ENCODE measurements around the gene ICAM2. TPM values are rescaled to one million over a fixed set of nuclear protein-coding genes. Genes with fewer than 3 reads are reported as not detected.
A peak's percentile ranks its signal among the peaks of the same experiment; 100 is the strongest.

ICAM2 gene
- total RNA-seq, 1 experiment from 2014 or later, result 0.33 TPM

DNA sequence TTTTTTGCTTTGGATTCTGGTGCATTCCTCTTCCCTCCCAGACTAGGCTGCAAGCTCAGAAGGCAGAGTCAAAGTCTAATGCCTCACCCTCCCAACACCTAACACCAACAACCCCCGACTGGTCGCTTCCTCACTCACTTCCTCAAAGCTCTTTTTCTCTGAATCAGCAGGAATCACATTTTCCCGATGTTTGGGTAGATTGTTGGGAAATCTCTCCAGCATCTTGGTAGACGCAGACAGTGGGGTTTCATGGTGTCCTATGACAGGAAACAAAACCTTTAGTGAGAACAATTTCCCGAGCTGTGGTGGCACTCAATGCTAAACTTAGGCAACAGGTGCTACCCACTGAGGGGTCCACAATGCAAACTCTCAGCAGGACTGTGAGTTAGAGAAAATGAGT lies 39.9 kb upstream of the ICAM2 start:
- no peak overlapping the region for H3K4me3 Mint-ChIP-seq
- no peaks in the 10 kb centered on the region for H3K27me3 Mint-ChIP-seq (ENCODE audit: low read depth)

More for the DNA sequence above, 39.9 kb upstream of the ICAM2 start:
- TF ChIP-seq CREB1 (CRISPR knock-in tag; IDR thresholded peaks at IDR 0.05) (no peak), KAT7 (CRISPR knock-in tag; IDR thresholded peaks at IDR 0.05; ENCODE audit: borderline replicate concordance) (no peak), TP53 (CRISPR knock-in tag; IDR thresholded peaks at IDR 0.05) (no peak), ZNF232 (CRISPR knock-in tag; IDR thresholded peaks at IDR 0.05) (no peak), ZNF138 (CRISPR knock-in tag; conservative IDR thresholded peaks at IDR 0.05) (no peak), RELA (CRISPR knock-in tag; IDR thresholded peaks at IDR 0.05; ENCODE audit: borderline replicate concordance) (no peak), RORB (CRISPR knock-in tag; IDR thresholded peaks at IDR 0.05) (no peak), NR3C1 (CRISPR knock-in tag; conservative IDR thresholded peaks at IDR 0.05; ENCODE audit: low read depth) (no peak), ETV6 (CRISPR knock-in tag; IDR thresholded peaks at IDR 0.05) (no peak), ESRRA (CRISPR knock-in tag; IDR thresholded peaks at IDR 0.05; ENCODE audit: borderline replicate concordance) (no peak), ZNF121 (CRISPR knock-in tag; IDR thresholded peaks at IDR 0.05) (no peak), FOXP1 (CRISPR knock-in tag; IDR thresholded peaks at IDR 0.05; ENCODE audit: borderline replicate concordance) (no peak)
- TF ChIP-seq, protein P1, sequence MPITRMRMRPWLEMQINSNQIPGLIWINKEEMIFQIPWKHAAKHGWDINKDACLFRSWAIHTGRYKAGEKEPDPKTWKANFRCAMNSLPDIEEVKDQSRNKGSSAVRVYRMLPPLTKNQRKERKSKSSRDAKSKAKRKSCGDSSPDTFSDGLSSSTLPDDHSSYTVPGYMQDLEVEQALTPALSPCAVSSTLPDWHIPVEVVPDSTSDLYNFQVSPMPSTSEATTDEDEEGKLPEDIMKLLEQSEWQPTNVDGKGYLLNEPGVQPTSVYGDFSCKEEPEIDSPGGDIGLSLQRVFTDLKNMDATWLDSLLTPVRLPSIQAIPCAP (CRISPR knock-in tag; IDR thresholded peaks at IDR 0.05), result no peak
- TF ChIP-seq, protein P2, sequence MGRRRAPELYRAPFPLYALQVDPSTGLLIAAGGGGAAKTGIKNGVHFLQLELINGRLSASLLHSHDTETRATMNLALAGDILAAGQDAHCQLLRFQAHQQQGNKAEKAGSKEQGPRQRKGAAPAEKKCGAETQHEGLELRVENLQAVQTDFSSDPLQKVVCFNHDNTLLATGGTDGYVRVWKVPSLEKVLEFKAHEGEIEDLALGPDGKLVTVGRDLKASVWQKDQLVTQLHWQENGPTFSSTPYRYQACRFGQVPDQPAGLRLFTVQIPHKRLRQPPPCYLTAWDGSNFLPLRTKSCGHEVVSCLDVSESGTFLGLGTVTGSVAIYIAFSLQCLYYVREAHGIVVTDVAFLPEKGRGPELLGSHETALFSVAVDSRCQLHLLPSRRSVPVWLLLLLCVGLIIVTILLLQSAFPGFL (CRISPR knock-in tag; IDR thresholded peaks at IDR 0.05; ENCODE audit: borderline replicate concordance), result no peak
- TF ChIP-seq, protein P3, sequence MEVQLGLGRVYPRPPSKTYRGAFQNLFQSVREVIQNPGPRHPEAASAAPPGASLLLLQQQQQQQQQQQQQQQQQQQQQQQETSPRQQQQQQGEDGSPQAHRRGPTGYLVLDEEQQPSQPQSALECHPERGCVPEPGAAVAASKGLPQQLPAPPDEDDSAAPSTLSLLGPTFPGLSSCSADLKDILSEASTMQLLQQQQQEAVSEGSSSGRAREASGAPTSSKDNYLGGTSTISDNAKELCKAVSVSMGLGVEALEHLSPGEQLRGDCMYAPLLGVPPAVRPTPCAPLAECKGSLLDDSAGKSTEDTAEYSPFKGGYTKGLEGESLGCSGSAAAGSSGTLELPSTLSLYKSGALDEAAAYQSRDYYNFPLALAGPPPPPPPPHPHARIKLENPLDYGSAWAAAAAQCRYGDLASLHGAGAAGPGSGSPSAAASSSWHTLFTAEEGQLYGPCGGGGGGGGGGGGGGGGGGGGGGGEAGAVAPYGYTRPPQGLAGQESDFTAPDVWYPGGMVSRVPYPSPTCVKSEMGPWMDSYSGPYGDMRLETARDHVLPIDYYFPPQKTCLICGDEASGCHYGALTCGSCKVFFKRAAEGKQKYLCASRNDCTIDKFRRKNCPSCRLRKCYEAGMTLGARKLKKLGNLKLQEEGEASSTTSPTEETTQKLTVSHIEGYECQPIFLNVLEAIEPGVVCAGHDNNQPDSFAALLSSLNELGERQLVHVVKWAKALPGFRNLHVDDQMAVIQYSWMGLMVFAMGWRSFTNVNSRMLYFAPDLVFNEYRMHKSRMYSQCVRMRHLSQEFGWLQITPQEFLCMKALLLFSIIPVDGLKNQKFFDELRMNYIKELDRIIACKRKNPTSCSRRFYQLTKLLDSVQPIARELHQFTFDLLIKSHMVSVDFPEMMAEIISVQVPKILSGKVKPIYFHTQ (CRISPR knock-in tag; IDR thresholded peaks at IDR 0.05), result no peak
- TF ChIP-seq, protein P4, sequence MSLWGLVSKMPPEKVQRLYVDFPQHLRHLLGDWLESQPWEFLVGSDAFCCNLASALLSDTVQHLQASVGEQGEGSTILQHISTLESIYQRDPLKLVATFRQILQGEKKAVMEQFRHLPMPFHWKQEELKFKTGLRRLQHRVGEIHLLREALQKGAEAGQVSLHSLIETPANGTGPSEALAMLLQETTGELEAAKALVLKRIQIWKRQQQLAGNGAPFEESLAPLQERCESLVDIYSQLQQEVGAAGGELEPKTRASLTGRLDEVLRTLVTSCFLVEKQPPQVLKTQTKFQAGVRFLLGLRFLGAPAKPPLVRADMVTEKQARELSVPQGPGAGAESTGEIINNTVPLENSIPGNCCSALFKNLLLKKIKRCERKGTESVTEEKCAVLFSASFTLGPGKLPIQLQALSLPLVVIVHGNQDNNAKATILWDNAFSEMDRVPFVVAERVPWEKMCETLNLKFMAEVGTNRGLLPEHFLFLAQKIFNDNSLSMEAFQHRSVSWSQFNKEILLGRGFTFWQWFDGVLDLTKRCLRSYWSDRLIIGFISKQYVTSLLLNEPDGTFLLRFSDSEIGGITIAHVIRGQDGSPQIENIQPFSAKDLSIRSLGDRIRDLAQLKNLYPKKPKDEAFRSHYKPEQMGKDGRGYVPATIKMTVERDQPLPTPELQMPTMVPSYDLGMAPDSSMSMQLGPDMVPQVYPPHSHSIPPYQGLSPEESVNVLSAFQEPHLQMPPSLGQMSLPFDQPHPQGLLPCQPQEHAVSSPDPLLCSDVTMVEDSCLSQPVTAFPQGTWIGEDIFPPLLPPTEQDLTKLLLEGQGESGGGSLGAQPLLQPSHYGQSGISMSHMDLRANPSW (CRISPR knock-in tag; conservative IDR thresholded peaks at IDR 0.05; ENCODE audit: low read depth), result no peak
- TF ChIP-seq, protein P5, sequence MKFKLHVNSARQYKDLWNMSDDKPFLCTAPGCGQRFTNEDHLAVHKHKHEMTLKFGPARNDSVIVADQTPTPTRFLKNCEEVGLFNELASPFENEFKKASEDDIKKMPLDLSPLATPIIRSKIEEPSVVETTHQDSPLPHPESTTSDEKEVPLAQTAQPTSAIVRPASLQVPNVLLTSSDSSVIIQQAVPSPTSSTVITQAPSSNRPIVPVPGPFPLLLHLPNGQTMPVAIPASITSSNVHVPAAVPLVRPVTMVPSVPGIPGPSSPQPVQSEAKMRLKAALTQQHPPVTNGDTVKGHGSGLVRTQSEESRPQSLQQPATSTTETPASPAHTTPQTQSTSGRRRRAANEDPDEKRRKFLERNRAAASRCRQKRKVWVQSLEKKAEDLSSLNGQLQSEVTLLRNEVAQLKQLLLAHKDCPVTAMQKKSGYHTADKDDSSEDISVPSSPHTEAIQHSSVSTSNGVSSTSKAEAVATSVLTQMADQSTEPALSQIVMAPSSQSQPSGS (CRISPR knock-in tag; IDR thresholded peaks at IDR 0.05; ENCODE audit: borderline replicate concordance, low read depth), result no peak
- TF ChIP-seq, protein P6, sequence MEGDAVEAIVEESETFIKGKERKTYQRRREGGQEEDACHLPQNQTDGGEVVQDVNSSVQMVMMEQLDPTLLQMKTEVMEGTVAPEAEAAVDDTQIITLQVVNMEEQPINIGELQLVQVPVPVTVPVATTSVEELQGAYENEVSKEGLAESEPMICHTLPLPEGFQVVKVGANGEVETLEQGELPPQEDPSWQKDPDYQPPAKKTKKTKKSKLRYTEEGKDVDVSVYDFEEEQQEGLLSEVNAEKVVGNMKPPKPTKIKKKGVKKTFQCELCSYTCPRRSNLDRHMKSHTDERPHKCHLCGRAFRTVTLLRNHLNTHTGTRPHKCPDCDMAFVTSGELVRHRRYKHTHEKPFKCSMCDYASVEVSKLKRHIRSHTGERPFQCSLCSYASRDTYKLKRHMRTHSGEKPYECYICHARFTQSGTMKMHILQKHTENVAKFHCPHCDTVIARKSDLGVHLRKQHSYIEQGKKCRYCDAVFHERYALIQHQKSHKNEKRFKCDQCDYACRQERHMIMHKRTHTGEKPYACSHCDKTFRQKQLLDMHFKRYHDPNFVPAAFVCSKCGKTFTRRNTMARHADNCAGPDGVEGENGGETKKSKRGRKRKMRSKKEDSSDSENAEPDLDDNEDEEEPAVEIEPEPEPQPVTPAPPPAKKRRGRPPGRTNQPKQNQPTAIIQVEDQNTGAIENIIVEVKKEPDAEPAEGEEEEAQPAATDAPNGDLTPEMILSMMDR (IDR thresholded peaks at IDR 0.05), result no peak
- TF ChIP-seq, protein P7, sequence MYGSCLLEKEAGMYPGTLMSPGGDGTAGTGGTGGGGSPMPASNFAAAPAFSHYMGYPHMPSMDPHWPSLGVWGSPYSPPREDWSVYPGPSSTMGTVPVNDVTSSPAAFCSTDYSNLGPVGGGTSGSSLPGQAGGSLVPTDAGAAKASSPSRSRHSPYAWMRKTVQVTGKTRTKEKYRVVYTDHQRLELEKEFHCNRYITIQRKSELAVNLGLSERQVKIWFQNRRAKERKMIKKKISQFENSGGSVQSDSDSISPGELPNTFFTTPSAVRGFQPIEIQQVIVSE (CRISPR knock-in tag; IDR thresholded peaks at IDR 0.05; ENCODE audit: borderline replicate concordance), result no peak
- TF ChIP-seq, protein P8, sequence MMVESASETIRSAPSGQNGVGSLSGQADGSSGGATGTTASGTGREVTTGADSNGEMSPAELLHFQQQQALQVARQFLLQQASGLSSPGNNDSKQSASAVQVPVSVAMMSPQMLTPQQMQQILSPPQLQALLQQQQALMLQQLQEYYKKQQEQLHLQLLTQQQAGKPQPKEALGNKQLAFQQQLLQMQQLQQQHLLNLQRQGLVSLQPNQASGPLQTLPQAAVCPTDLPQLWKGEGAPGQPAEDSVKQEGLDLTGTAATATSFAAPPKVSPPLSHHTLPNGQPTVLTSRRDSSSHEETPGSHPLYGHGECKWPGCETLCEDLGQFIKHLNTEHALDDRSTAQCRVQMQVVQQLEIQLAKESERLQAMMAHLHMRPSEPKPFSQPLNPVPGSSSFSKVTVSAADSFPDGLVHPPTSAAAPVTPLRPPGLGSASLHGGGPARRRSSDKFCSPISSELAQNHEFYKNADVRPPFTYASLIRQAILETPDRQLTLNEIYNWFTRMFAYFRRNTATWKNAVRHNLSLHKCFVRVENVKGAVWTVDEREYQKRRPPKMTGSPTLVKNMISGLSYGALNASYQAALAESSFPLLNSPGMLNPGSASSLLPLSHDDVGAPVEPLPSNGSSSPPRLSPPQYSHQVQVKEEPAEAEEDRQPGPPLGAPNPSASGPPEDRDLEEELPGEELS (CRISPR knock-in tag; IDR thresholded peaks at IDR 0.05), result no peak
- CTCF ChIA-PET, result interaction anchor here (0.9 to 8.0 kb wide), 3 partner anchors 24 to 114 kb away, joined by 4 to 364 read pairs (median 6); partner anchors contain the start of gene ERN1
- POLR2A ChIA-PET, result no interaction called here
- H3K36me3 Mint-ChIP-seq, result no peaks in the 10 kb centered on the region; the same call in 1 of the 2 replicates
- H3K9me3 Mint-ChIP-seq, result no peaks in the 10 kb centered on the region
- H3K4me1 Mint-ChIP-seq, result peaks cover 27% of the 10 kb centered on the region
- DNase-seq (ENCODE audit: low spot score) (no peak), ATAC-seq (no peak)
- H3K27ac Mint-ChIP-seq, result peak overlapping the region; percentile 17
